H9 (cell line): ENCODE results near the gene SAC3D1. TPM values are rescaled to one million over a fixed set of nuclear protein-coding genes. Genes with fewer than 3 reads are reported as not detected.

Source experiments
- DNase-seq: peaks from one replicate; pipeline ENCODE4 v3.0.0-alpha.2; 2017
- H2AFZ ChIP-seq: one replicate; pipeline ENCODE4 v1.6.1; 2013; ENCODE audit warnings: mild to moderate bottlenecking, low read length, control low read depth, moderate library complexity
- H2AK5ac ChIP-seq: 2 replicates; pipeline ENCODE4 v1.6.1; 2013; ENCODE audit warnings: low read length, control low read depth, mixed read lengths; ENCODE audit not compliant: insufficient read length
- H2BK120ac ChIP-seq: one replicate; pipeline ENCODE4 v1.6.1; 2013; ENCODE audit warnings: low read depth, mild to moderate bottlenecking, low read length, control low read depth, inconsistent platforms; ENCODE audit not compliant: poor library complexity, severe bottlenecking
- H2BK12ac ChIP-seq: 2 replicates; pipeline ENCODE4 v1.6.1; 2013; ENCODE audit warnings: low read length, control low read depth, mixed read lengths, low read depth; ENCODE audit not compliant: insufficient read length
- H2BK15ac ChIP-seq: 2 replicates; pipeline ENCODE4 v1.6.1; 2013; ENCODE audit warnings: low read depth, low read length, control low read depth
- H2BK20ac ChIP-seq: one replicate; pipeline ENCODE4 v1.6.1; 2013; ENCODE audit warnings: low read depth, mild to moderate bottlenecking, low read length, control low read depth, inconsistent platforms; ENCODE audit not compliant: poor library complexity, severe bottlenecking
- H2BK5ac ChIP-seq: 2 replicates; pipeline ENCODE4 v1.6.1; 2013; ENCODE audit warnings: low read length, control low read depth, mixed read lengths; ENCODE audit not compliant: insufficient read length
- H3K14ac ChIP-seq: 2 replicates; pipeline ENCODE4 v1.6.1; 2013; ENCODE audit warnings: low read length, control low read depth; ENCODE audit not compliant: insufficient read depth
- H3K18ac ChIP-seq: 2 replicates; pipeline ENCODE4 v1.6.1; 2013; ENCODE audit warnings: low read depth, mild to moderate bottlenecking, mixed read lengths, low read length, control low read depth; ENCODE audit not compliant: insufficient read length
- H3K23ac ChIP-seq: 2 replicates; pipeline ENCODE4 v1.6.1; 2013; ENCODE audit warnings: low read length, control low read depth, mixed read lengths, low read depth; ENCODE audit not compliant: insufficient read length
- H3K23me2 ChIP-seq: 2 replicates; pipeline ENCODE4 v1.6.1; 2013; ENCODE audit warnings: low read depth, mild to moderate bottlenecking, mixed read lengths, low read length, control low read depth; ENCODE audit not compliant: insufficient read length, poor library complexity, severe bottlenecking
- H3K27ac ChIP-seq: 2 replicates; pipeline ENCODE4 v1.5.1; 2013; ENCODE audit warnings: low read length, control low read depth, mixed read lengths, low read depth; ENCODE audit not compliant: insufficient read length
- H3K27me3 ChIP-seq: 2 replicates; pipeline ENCODE4 v1.6.1; 2013; ENCODE audit warnings: low read length, control low read depth, inconsistent platforms; ENCODE audit not compliant: insufficient read depth
- H3K4ac ChIP-seq: 2 replicates; pipeline ENCODE4 v1.6.1; 2013; ENCODE audit warnings: low read depth, mild to moderate bottlenecking, control low read depth, inconsistent platforms, low read length, moderate library complexity
- H3K4me1 ChIP-seq: 2 replicates; pipeline ENCODE4 v1.6.1; 2013; ENCODE audit warnings: low read length, control low read depth, inconsistent platforms; ENCODE audit not compliant: insufficient read depth
- H3K4me2 ChIP-seq: 2 replicates; pipeline ENCODE4 v1.6.1; 2013; ENCODE audit warnings: low read length, control low read depth, mixed read lengths; ENCODE audit not compliant: insufficient read length, insufficient read depth
- H3K56ac ChIP-seq: 2 replicates; pipeline ENCODE4 v1.6.1; 2013; ENCODE audit warnings: low read depth, mild to moderate bottlenecking, mixed read lengths, low read length, control low read depth; ENCODE audit not compliant: insufficient read length
- H3K79me1 ChIP-seq: 2 replicates; pipeline ENCODE4 v1.6.1; 2013; ENCODE audit warnings: low read depth, mild to moderate bottlenecking, moderate library complexity, low read length, control low read depth, inconsistent platforms; ENCODE audit not compliant: insufficient read depth, poor library complexity, severe bottlenecking
- H3K79me2 ChIP-seq: 2 replicates; pipeline ENCODE4 v1.6.1; 2013; ENCODE audit warnings: low read length, control low read depth, inconsistent platforms; ENCODE audit not compliant: insufficient read depth
- H3K9ac ChIP-seq: 2 replicates; pipeline ENCODE4 v1.6.1; 2013; ENCODE audit warnings: low read length, control low read depth, mixed read lengths; ENCODE audit not compliant: insufficient read length; ENCODE audit errors: extremely low read depth
- H3K9me3 ChIP-seq: one replicate; pipeline ENCODE4 v1.6.1; 2013; ENCODE audit warnings: low read depth, low read length, inconsistent platforms; ENCODE audit not compliant: control insufficient read depth
- H3T11ph ChIP-seq: one replicate; pipeline ENCODE4 v1.6.1; 2013; ENCODE audit warnings: mild to moderate bottlenecking, low read length, control low read depth, inconsistent platforms
- H4K20me1 ChIP-seq: one replicate; pipeline ENCODE4 v1.6.1; 2013; ENCODE audit not compliant: control insufficient read depth, insufficient read length, insufficient read depth
- H4K5ac ChIP-seq: 2 replicates; pipeline ENCODE4 v1.6.1; 2013; ENCODE audit warnings: low read depth, mild to moderate bottlenecking, mixed read lengths, low read length, control low read depth; ENCODE audit not compliant: insufficient read length
- H4K8ac ChIP-seq: replicated peaks from 2 replicates; pipeline ENCODE4 v1.6.1; 2013; ENCODE audit warnings: low read length, control low read depth, mixed read lengths, low read depth; ENCODE audit not compliant: insufficient read length
- H4K91ac ChIP-seq: 2 replicates; pipeline ENCODE4 v1.6.1; 2013; ENCODE audit warnings: low read depth, mild to moderate bottlenecking, moderate library complexity, mixed read lengths, low read length, control low read depth; ENCODE audit not compliant: insufficient read length
- H3K27ac Mint-ChIP-seq, 3 experiments: 2 replicates in 2 of 3; 3 replicates in 1 of 3; pipeline ENCODE4 v1.8.0; 2020 to 2021; ENCODE audit warnings: mixed read lengths in 3 of 3, mild to moderate bottlenecking in 1 of 3, moderate library complexity in 1 of 3
- H3K27me3 Mint-ChIP-seq: 2 replicates; pipeline ENCODE4 v1.8.0; 2021; ENCODE audit warnings: low read depth, mild to moderate bottlenecking, moderate library complexity, mixed read lengths
- H3K36me3 Mint-ChIP-seq, 3 experiments: 2 replicates in 2 of 3; 3 replicates in 1 of 3; pipeline ENCODE4 v1.8.0; 2020 to 2021; ENCODE audit warnings: low read depth in 3 of 3, mixed read lengths in 3 of 3; ENCODE audit not compliant: insufficient read depth in 1 of 3
- H3K4me1 Mint-ChIP-seq, 2 experiments: 2 replicates each; pipeline ENCODE4 v1.8.0; 2020; ENCODE audit warnings: mixed read lengths in 2 of 2
- H3K4me3 Mint-ChIP-seq, 2 experiments: 2 replicates in 1 of 2; 3 replicates in 1 of 2; pipeline ENCODE4 v1.8.0; 2020 to 2021; ENCODE audit warnings: mild to moderate bottlenecking in 2 of 2, mixed read lengths in 2 of 2, moderate library complexity in 1 of 2
- H3K9me3 Mint-ChIP-seq, 2 experiments: 2 replicates in 1 of 2; 3 replicates in 1 of 2; pipeline ENCODE4 v1.8.0; 2020; ENCODE audit warnings: mild to moderate bottlenecking in 2 of 2, mixed read lengths in 2 of 2, moderate library complexity in 1 of 2
- CTCF ChIP-seq: fragments of 200-600 bp; sonication (generic); conservative IDR thresholded peaks from 3 replicates; pipeline ENCODE4 v1.8.0; 2021; ENCODE audit warnings: antibody characterized with exemption, mild to moderate bottlenecking
- WGBS: extraction: QIAGEN DNeasy Blood & Tissue Kit; methylation state at CpG from one replicate; pipeline ENCODE4 v1.1.7; 2013; ENCODE audit warnings: missing lambda C conversion rate, low lambda C conversion rate, mixed read lengths; ENCODE audit not compliant: insufficient read length; ENCODE audit errors: extremely low coverage; 5-methylcytosine and 5-hydroxymethylcytosine counted together
- total RNA-seq: library from RNA; stranded (reverse); gene quantifications from 2 replicates; pipeline ENCODE4 v1.2.1, GENCODE V29; 2021

SAC3D1 gene
- total RNA-seq, 1 experiment from 2014 or later = 20.7 TPM

DNA sequence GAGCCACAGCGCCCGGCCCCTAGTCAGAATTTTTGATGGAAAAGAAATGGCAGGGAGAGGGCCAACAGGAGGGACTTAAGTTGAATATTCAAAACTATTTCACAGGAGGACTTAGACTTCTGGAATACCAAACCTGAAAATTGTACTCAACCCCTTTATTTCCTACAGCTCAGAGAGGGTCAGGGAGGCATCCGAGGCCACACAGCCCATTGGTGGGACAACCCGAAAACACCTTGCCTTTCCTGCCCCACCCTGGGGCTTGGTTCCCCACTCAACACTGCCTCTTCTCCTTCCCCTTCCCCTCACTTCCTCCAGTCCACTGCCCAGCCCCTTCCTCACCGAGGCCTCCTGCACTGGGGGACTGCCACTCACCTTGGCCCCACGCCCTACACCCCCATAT, 16.0 kb downstream of the SAC3D1 start:
- no peak overlapping the region for H2BK20ac ChIP-seq
- no peak overlapping the region for H3K4me2 ChIP-seq
- H3K9me3 ChIP-seq = no peaks in the 10 kb centered on the region
- no CpG with 5 or more reads among the region's 6 CpGs for WGBS
- H2AFZ ChIP-seq = no peak overlapping the region
- H3K9ac ChIP-seq = no peak overlapping the region
- TF ChIP-seq CTCF = no peak
- H2BK120ac ChIP-seq = no peak overlapping the region
- H3K36me3 Mint-ChIP-seq = no peaks in the 10 kb centered on the region
- no peaks in the 10 kb centered on the region; a peak in 1 of 5 replicates for H3K9me3 Mint-ChIP-seq
- H2BK5ac ChIP-seq = no peak overlapping the region
- no peak overlapping the region for H4K8ac ChIP-seq
- peaks cover 2 to 4% of the 10 kb centered on the region in 2 experiments for H3K4me1 Mint-ChIP-seq
- H3K79me1 ChIP-seq = no peaks in the 10 kb centered on the region
- H3K4ac ChIP-seq = no peak overlapping the region
- H3K79me2 ChIP-seq = no peaks in the 10 kb centered on the region
- H4K20me1 ChIP-seq = no peaks in the 10 kb centered on the region
- H3K4me1 ChIP-seq = no peaks in the 10 kb centered on the region
- H3K14ac ChIP-seq = no peak overlapping the region
- no peak overlapping the region for H2AK5ac ChIP-seq
- H4K91ac ChIP-seq = no peak overlapping the region
- H2BK12ac ChIP-seq = no peak overlapping the region
- H3T11ph ChIP-seq = no peak overlapping the region
- DNase-seq = no peak
- H3K18ac ChIP-seq = no peak overlapping the region
- no peaks in the 10 kb centered on the region for H3K27me3 ChIP-seq
- 0 out of 7 replicates have a peak overlapping the region, but pooled peaks of 1 of the 3 experiments have one; percentile 61 for H3K27ac Mint-ChIP-seq
- no peak overlapping the region for H4K5ac ChIP-seq
- no peak overlapping the region for H3K27ac ChIP-seq
- no peak overlapping the region for H3K23ac ChIP-seq
- no peaks in the 10 kb centered on the region for H3K23me2 ChIP-seq
- H3K27me3 Mint-ChIP-seq = peaks cover 15% of the 10 kb centered on the region
- no peak overlapping the region for H3K4me3 Mint-ChIP-seq
- no peak overlapping the region for H3K56ac ChIP-seq
- no peak overlapping the region for H2BK15ac ChIP-seq
